SW480 (cell line): Measurements from ENCODE around the gene MVD.
A peak's percentile ranks its signal among the peaks of the same experiment; 100 is the strongest.

Experiments
- DNase-seq: peaks from one replicate; pipeline ENCODE4 v3.0.0-alpha.2; 2016; ENCODE audit warnings: low spot score

Gene MVD

DNA sequence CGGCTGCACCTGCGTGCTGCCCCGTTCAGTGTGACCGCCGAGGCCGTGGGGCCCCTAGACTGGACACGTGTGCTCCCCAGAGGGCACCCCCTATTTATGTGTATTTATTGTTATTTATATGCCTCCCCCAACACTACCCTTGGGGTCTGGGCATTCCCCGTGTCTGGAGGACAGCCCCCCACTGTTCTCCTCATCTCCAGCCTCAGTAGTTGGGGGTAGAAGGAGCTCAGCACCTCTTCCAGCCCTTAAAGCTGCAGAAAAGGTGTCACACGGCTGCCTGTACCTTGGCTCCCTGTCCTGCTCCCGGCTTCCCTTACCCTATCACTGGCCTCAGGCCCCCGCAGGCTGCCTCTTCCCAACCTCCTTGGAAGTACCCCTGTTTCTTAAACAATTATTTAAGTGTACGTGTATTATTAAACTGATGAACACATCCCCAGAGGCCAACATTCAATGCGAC lies 22.8 kb downstream of the MVD start:
- DNase-seq = no peak

DNA sequence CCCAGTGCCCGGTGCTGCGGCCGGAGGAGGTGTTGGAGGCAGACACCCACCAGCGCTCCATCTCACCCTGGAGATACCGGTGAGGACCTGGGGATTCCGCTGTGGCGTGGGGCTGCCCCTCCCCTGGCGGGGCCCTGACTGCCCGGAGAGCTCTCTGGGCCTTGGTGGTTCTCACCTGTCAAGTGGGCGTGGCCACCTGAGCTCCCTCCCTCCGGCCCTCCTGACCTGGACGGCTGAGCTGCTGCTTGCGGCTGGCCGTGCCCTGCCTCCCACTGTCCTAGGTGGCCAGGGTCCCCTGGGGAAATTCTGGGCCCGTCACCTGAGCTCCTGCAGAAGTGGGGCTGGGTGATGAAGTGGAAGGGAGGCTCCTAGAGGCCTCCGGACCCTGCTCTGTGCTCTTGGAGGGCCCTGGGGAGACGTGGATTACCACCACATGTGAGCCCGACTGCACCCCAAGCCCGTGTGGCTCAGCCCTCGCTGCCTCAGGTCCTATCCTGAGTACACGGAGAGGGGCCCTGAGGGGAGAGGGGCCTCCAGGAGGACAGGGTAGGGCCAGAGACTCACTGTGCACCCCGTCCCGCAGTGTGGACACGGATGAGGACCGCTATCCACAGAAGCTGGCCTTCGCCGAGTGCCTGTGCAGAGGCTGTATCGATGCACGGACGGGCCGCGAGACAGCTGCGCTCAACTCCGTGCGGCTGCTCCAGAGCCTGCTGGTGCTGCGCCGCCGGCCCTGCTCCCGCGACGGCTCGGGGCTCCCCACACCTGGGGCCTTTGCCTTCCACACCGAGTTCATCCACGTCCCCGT lies 23.5 kb downstream of the MVD start:
- no peak for DNase-seq

DNA sequence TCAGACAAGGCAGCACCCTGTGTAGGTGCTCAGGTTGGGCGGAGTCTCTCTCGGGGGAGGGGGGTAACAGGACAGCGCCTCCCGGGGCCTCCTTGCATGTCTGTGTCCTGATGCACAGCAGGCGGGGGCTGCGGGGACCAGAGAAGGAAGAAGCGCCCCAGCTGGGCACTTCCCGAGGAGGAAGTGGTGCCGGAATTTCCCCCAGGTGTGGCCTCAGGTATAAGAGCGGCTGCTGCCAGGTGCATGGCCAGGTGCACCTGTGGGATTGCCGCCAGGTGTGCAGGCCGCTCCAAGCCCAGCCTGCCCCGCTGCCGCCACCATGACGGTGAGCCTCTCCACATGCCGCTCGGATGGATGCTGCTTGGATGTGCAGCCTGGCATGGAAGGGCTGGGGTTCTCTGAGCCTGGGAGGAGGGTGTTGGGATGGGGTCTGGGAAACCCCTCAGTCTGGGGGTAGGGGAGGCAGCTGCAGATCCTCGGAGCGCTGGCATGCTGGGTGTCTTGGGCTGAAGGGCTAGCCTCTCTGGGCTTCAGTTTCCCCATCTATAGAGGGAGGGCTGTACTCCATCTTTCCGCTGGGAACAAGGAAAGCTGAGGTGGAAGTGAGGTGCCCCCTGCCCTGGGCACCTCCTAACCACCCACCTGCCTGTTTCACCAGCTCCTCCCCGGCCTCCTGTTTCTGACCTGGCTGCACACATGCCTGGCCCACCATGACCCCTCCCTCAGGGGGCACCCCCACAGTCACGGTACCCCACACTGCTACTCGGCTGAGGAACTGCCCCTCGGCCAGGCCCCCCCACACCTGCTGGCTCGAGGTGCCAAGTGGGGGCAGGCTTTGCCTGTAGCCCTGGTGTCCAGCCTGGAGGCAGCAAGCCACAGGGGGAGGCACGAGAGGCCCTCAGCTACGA lies 24.3 kb downstream of the MVD start, which contains the start of gene IL17C:
Gene IL17C (plus strand): TSS at position 250 of the 908 bp plus-strand sequence. CDS start 70 bp downstream, at position 320.
- DNase-seq = peak; percentile 66

DNA sequence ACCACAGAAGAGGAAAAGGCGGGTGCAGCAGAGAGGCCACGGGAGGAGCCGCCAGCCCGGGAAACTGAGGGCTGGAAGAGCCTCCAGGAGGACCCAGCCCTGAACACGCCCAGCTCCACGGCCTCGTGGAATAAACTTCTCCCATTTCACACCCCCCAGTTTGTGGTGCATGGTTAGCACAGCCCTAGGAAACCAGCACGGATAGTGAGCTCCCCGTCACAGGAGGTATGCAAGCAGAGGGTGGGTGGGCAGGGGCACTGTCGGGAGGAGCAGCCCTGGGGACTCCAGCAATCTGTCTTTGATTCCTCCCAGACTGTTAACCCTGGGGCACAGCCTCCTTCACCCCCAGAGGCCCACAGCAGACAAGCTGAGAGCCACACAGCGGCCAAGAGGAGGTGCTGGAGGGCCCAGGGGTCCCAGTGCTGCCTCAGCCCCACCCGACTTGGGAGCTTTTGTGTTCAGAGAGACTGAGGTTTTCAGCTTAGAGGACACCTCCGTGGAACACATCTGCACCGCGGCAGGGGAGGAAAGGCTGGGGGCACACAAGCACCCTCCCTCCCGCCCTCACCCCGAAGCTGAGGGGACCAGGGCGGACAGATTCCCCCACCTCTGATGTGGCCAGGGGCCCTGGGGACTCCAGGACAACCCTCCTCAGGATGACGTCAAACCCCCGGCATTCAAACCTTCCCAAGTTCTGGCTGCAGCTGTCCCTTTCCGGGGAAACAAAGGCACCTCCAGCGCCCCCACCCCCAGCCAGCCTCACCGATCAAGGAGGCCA lies 26.2 kb downstream of the MVD start:
- no peak for DNase-seq

DNA sequence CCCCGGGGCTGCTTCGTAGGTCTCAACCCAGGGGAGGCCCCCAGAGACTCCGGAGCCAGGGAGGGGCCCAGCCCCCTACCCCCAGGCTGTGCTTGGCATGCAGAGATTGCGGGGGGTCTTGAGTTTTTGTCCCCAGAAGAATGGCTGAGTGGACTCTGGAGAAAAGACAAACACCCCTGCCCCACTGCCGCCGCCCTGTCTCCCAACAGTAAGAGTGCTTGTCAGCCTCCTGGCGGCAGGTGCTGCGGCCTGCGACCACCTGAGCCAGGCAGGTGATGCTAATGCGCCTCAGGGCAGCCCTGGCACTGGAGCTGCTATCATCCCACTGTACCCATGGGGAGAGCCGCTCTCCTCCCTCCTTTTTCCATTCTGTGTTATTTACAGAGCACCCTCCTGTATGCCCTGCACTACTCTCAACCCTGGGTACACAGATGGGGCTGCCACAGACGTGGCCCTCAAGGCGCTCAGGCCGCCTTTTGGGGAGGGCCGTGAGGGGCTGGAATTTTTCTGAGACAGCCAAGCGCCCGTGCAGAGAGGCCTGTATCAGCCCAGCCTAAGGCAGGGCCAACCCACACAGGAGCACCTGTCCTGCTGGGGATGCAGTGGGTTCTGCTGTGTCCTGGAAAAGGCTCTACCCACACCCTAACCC lies 27.1 kb downstream of the MVD start:
- no peak for DNase-seq

DNA sequence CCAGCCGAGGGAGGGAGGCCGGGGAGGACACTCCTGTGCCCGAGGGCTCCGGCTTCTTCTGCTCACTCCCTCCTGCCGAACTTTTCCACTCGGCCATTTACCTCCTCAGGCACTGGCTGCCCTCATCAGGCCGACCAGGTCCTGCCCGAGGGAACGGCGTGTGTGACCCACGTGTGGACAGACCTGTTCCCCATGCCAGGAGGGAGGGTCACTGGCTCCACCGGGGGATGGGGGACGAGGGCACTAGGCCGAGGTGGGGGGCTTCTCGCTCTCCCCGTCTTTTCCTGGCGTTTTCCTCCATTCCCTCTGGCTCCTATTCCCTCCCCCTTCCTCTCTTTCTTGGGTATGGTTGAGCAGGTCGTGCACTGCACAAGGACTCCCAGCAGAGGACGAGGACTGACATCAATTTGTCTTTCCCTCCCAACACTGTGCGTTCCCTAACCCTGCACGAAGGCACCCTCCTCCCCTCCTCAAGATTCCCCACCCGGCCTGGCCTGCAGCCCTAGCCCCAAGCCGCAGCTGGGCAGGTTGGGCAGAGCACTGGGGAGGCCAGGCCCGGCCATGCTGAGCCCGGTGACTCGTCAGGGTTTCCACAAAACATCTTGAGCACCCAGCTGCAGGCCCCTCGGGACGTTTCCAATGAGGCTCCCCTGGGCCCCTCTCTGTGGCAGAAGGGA lies 27.8 kb downstream of the MVD start:
- DNase-seq = no peak

DNA sequence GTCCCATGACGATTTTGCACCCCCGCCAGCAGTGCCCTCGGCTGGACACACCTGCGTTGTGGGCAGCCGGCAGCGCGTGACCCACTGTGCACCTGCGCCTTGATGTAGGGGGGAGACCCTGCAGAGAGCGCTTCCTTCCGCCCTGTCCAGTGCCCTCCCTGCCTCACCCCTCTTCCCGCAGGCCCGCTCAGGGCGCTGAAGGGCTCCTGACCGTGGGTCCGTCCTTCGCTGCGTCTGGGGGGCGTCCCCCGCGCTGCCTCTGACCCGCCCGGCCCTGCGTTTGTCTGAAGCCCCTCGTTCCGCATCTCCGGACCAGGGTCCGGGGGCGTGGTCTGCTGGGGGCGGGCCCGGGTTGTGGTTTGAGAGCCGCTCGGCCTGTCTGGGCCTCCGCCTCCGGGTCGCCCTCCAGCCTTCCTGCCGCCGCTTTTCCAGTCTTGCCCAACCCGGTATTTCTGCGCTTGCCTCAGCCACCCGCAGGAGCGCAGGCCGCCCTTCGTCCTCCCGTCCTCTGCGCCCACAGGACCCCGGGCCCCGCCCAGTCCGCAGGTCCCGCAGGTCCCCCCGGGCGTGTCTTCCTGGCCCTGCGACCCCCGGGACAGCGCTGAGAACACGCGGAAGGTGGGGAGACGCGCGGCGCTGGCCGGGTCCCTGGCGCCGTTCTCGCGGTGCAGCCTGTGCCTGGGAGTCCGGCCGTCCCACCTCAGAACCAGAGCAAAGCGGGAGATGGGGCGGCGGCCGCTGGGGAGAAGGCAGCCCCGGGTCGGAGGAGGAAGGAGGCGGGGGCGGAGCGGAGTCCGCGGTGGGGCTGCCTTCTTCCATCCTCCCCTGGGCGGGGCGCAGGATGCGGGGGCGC lies 28.5 kb downstream of the MVD start:
- peak; percentile 86 for DNase-seq

DNA sequence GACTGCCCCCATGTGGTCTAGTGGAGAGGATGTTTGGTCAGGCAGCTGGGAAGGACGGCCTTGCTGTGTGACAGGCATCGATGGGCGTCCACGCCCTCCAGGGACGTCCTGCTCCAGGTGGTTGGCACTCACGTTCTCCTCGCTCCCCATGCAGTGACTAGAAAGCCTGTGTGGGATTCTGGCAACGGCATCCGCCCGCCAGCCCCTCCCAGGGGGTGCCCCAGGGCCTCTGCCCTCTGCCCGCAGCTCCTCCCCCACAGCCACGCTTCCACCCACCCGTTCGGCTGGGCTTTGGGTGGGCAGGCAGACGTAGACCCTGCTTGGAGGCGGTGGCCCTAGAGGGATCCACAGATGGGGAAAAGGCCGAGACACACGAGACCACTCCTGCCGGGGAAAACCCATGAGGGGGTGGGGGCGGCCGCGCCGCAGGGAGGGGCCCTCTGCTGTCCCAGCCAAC lies 29.2 kb downstream of the MVD start:
- peak; percentile 97 for DNase-seq

DNA sequence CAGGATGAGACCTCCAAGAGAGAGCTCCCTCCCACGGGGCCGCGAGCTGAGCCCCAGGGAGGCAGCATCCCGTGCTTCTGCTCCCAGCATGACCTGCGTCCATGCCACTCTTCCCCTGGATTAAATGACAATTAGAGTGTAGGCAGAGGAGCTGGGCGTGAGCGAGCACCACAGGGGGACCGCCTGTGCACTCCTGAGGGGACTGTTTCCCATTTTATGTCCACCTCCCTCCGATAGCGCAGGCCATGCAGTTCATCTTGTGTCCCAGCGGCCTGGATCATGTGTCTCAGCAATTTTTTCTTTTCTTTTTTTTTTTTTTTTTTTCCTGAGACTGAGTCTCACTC lies 30.3 kb downstream of the MVD start:
- DNase-seq = no peak

DNA sequence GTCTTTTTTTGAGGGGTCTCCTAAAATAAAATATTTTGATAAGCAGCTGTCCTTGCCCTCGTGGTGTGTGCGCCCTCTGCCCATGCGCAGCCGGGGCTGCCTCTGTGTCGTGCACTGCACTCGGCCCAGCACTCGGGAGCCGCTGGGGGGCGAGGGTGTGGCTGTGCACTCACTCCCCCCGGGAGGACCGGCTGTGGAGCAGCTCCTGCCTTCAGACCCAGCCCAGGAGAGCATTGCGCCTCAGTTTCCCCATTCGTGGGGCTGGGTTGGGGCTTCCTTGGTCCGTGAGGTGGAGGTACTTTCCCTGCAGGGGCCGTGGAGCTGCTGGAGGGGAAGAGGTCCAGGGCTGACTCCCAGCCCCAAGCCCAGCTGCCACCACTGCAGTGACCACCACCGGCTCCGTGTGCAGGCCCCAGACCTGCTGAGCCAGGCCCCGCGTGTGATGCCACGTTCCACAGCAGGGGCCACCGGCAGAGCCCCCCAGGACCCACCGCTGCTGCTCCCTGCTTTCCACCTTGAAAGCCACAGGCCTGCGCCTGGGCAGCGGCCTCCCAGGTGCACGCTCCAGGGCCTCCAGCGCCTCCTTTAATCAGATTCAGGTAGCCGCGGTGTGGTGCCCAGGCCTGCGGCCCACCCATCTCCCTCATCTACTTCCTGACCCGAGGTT lies 30.8 kb downstream of the MVD start:
- no peak for DNase-seq

DNA sequence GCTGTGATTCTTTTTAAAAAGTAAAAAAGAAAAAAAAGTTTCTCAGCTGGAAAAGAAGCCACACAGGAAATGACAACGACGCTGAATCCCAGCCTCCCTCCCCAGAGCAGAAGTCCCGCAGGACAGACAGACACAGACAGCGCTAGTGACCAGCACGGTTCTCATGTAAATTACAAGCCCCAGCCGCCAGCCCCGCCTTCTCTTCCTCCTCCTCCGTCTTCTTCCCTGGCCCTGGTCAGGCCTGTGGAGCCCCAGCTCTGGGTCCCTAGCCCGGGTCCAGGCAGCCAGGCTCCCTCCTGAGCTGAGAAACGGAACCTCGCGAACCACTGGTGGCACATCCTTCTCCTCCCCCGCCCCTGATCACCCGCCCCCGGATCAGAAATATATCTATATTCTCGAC lies 31.5 kb downstream of the MVD start:
- DNase-seq = no peak

DNA sequence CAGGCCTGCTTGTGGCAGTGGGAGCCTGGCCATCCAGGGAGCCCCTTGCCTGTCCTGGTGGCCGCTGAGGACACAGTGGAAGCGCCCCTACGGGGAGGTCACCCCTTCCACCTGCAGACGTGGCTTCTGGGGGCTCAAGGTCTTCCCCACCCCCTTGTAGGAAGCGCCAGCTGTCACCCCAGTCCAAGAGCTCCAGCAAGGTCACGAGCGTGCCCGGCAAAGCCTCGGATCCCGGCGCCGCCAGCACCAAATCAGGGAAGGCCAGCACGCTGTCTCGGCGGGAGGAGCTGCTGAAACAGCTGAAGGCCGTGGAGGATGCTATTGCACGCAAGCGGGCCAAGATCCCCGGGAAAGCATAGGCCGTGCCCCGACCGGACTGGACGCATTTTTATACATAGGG lies 31.9 kb downstream of the MVD start:
- DNase-seq = no peak

DNA sequence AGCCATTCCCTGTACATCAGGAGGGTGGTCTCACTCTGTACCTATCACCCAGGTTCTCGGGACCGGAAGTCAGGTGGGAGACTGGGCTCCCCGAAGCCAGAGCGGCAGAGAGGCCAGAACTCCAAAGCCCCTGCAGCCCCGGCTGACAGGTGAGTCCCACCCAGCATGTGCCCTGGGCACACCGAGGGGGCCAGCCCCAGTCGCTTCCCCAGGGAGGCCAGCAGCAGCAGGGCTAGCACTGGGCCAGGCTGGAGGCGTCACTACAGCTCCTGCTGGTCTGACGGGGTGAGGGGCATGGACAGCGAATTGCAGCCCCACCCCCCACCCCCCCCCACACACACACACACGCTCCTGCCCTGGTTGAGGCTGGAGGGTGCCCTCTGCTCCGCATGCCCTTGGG lies 32.5 kb downstream of the MVD start:
- no peak for DNase-seq

DNA sequence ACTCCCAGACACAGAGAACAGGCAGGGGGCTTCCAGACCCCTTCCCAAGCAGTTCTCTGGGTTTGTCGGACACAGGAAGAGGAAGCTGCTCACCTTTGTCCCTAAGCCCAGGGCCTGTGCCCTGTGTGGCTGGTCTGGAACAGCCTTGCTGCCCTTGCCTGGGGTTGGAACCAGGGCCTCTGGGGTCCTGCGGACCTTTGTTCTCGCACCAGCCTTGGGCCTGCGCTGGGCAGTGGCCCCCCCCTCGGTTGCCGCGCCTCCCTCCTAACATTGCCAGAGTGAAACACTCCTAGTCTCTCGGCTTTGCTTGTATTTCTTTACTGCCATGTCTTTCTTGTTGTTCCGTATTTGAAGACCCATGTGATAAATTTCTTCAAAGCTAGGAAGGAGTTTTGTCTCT lies 33.1 kb downstream of the MVD start:
- DNase-seq = no peak

DNA sequence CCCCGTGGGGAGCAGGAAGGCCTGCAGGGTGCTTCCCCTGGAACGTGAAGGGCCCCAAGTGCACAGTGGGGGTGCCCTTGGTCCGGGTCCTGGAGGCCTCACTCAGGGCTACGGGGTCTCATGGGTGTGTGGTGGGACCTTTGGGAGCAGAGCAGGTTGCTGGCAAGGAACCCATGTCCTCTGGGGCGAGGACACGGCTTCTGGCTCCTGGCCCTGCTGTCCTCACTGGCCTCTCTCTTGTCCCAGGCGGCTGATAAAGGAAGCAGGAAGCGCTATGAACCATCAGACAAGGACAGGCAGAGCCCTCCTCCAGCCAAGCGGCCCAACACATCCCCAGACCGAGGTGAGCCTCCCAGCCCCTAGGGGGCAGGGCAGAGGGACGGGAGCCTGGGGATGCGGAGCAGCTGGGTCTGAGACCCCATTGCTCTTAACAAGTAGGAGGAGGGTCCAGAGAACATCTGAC lies 34.3 kb downstream of the MVD start:
- no peak for DNase-seq

DNA sequence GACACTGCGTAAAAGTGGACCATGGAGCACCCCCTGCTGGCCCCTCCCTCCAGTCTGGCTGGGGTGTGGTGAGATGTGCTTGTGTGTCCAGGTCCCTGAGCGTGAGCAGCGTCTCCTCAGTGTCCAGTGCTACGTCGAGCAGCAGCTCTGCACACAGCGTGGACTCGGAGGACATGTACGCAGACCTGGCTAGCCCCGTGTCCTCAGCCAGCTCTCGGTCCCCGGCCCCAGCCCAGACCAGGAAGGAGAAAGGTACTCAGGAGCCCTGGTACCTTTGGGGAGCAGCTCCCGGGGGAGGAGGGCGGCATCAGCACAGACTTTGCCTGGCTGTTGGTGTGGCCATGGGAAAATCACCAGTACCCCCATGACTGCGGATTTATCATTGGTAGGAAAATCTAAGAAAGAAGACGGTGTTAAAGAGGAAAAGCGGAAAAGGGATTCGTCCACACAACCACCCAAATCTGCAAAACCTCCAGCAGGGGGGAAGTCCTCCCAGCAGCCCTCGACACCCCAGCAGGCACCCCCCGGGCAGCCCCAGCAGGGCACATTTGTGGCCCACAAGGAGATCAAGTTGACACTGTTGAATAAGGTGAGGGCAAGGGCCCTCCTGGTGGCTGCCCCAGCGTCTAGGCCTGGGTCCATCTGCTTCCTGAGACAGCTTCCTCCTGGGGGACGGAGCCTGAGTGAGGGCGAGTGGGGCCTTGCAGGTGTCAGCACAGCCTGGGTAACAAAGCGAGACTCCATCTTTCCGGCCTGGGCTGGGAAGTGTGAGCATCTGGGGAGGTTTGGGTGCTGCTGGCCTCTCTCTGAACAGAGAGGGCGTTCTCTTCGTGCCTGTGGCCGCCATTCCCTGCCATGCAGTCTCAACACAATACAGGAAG lies 35.1 kb downstream of the MVD start:
- no peak for DNase-seq

DNA sequence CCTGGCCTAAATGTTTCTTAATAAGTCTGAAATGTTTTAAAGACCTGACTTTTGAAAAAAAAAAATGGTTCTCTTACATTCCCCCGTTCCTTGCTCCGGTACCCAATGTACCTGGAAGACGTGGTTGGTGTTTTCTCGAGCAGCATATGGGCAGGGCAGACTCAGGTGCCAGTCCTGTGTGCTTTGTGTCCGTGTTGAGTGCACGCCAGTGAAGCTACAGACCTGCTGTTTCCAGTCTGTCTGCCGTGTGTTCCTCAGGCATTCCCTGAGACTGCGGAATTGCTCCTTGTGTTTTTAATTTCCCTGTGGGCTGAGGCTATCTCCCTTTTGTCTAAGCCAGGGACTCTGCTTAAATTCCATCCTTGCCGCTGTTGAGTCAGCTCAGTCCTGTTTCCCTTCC lies 36.2 kb downstream of the MVD start:
- DNase-seq = no peak

DNA sequence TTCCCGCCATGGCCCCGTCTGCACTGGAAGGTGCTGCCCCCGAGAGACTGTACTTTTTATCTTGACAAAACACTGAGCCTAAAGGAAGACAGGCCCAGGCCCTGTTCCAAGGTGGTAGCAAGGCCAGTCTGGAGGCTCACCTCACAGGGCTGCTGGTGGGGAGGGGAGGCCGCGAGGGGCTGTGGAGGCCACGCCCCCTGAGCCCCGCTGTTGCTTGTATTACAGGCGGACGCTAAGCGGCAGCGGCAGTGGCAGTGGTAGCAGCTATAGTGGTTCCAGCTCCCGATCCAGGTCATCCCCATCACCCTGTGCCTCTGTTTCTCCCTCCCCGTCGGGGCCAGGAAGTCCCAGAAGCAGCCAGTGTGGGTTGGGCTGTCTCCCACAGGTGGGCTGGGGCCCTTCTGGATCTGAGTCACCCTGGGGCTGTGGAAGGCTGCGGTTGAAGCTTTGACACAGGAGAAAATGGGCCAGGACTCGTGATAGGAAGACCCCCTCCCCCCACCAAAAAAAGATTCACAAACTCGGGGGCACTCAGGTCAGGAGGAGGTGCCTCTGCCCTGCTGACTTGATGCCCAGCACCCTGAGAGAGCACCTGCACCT lies 37.8 kb downstream of the MVD start:
- no peak for DNase-seq
